Activated T-cell treated with anti-CD3 and anti-CD28 coated beads for 4 hours (primary cell): ENCODE measurements around the gene SNED1.

Source experiments
- DNase-seq: peaks from one replicate; pipeline ENCODE4 v3.0.0-alpha.2; 2020

Gene SNED1

DNA sequence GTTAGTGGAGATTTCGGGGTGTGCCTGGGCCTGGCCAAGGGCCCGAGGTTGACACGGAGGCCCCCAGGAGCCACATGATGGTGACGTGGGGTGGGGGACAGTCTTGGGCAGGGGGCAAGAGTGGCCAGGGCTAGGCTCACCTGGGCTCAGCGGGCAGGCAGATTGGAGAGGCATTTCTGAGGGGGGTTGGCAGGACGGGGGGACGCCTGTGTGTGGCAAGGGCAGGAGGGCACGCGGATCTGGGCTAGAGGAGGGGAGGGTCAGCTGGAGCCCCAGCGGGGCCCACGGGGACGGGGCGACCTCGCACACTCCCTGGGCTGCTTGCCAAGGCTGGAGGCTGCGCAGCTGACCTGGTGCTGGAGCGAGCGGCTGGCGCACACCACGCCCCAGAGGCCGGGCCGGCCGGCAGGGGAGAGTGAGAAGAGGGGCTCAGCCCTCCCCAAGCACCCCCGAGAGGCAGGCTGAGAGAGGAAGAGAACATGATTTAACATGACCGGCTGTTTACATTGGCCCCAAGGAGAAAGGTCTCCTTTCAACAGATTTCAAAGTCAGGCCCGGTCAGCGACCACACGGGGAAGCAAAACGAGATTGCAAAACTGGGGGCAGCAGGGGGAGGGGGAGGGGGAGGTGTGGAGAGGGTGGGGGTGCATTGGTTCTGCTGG, 38.0 kb upstream of the SNED1 start:
- no peak for DNase-seq

DNA sequence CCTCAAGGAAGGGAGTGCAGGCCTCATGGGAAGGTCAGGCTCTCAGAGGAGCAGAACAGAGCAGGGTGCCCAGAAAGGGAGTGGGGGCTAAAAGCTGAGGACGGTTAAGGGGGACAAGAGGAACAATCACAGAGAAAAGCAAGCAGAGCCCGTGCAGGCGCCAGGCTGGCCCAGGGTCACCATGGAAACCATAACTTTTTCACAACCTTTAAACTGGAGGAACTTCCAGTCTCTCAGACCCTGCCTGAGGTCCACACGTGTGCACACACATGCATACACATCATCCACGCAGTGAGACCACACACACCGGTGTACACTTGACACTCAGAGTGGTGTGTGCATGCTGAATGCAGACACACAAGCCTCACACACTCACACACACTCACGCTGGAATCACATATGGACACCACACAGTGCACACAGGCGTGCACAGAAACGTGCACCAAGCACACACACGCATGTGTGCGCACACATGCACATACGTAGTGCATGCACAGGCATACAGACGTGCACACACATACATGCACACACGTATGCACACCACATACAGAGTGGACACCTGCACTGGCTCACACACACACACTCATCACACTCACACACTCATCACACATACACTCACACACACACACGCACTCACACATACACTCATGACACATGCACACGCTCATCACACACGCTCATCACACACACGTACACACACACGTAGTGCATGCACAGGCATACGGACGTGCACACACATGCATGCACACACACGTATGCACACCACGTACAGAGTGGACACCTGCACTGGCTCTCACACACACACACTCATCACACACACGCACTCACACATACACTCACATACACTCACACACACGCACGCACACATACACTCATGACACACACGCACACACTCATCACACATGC, 37.2 kb upstream of the SNED1 start:
- DNase-seq = no peak

DNA sequence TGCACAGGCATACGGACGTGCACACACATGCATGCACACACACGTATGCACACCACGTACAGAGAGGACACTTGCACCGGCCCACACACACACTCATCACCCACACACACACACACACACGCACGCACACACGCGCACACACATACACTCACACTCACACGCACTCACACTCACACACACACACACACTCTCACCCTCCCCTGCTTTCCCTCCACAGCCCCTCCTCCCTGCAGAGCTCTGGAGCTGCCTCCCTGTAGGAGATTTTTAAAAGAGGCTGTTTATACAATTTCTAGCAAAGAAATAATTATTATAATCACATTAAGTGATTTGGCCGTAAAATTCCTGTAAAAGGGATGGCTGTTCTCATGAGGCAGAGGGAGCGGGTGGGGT, 36.5 kb upstream of the SNED1 start:
- no peak for DNase-seq

DNA sequence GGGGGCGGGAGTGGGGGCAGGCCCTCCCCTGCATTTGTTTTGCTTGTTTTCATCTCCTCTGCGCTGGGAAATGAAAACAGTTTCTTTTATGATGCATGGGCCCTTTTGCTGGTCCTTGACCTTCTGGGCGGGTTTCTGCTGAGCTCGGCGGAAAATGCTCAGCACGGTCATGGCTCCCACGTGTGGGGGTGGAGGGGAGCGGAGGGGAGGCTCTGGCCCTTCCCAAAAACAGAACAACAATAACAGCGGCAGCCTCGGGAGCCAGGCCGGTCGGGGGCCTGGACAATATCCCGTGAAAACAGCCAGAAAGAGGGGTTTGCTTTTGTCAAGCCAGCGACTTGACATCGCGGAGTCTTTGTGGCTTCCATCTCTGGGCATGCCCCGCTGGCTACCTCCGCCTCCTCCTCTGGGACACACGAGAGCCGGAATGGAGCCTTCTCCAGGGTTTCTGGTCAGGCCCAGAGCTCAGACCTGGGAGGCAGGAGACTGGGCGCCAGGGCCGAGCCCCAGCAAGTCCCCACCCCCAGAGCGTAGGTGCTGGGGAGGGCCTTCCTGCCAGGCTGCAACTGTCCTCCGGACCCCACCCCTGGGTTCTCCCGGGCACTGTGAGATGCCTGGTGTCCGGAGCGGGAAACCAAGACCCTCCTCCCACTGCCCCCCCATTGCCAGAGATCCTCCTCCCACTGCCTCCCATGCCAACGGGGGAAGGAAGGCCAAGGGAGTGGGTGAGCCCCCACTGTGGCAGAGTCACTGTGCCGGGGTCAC, 35.9 kb upstream of the SNED1 start:
- DNase-seq = no peak

DNA sequence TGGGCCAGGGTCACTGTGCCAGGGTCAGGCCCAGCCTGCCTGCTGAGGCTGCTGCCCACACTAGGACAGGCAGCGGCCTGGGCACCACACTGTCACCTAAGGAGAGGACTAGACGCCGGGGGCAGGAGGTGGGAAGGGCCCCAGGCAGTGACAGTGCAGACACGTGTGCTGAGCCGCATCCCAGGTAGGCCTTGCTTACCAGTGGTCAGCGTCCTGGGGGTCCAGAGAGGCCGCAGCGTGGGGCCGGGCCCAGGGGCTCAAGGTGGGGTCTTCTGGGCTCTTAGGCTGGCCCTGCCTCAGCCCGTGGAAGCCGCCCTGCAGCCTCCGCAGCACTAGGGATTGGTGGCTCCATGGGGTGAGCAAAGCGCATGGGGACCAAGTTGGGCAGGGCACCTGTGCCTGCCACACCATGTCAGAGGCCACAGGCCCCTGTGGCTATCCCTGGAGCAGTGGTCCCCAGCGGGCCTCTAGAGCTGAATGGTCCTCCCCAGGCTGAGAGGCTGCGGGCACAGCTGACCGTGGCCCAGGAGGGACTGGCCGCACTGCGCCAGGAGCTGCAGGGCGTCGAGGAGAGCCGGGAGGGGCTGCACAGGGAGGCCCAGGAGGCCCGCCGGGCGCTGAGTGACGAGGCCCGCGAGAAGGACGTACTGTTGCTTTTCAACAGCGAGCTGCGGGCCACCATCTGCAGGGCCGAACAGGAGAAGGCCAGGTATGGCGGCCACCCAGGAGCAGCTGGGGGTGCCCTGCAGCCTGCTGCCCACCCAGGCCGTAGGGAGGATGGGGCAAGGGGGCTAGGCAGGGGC, 35.2 kb upstream of the SNED1 start:
- DNase-seq = no peak

DNA sequence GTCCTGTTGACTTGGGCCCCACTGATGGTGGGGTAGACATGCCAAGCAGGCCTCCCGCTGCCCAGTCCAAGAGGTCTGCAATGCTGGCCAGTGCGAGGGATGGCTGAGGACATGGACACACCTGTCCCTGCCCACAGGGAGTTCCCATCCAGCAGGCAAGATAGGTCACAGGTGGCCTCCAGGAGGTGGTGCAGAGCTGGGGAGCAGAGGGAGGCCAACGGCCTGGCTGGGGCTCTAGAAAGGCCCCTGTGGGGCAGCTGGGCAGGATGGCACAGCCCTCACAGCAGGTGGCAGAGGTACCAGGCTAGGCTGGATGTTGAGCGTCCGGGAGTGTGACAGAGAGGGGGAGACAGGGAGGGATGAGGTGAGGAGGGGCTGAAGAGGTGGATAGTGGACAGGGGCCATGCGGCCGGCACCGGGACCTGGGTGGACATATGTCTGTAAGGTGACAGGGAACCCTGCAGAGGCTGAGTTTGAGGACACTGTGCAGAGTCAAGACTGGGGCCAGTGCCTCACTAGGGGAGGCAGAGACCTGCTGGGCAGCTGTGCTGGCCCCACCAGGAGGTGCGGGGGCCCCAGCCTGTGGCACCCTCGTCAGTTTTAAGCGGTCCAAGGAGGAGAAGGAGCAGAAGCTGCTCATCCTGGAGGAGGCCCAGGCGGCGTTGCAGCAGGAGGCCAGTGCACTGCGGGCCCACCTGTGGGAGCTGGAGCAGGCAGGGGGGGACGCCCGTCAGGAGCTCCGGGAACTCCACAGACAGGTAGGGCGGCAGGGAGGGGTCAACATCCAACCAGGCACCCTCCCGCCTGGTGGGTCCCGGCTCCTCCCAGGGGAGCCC, 34.3 kb upstream of the SNED1 start:
- no peak for DNase-seq

DNA sequence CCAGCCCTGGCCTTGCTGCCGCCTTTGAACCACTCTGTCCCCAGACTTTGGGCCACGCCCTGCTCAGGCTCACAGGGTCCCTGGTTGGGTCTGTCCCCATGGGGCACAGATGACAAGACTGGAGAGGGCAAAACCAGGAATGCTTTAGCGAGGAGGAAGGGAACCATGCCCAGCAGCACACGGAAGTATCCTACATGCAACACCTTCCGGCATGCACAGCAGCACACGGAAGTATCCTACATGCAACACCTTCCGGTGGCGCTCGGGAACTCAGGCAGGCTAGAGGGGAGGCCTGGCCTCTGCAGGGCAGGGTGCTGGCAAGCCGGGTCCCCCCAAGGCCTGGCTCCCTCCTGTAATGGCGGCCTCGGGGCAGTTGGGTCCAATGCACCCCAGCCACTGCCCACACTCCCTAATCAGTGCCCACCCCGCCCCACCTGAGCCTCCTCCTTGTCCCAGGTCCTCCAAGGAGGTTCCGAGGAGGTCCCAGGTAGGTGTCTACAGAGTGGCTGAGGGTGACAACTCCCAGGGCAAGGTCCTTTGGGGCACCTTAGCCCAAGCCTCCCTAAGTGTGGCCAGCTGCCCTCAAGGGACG, 33.6 kb upstream of the SNED1 start:
- DNase-seq = no peak

DNA sequence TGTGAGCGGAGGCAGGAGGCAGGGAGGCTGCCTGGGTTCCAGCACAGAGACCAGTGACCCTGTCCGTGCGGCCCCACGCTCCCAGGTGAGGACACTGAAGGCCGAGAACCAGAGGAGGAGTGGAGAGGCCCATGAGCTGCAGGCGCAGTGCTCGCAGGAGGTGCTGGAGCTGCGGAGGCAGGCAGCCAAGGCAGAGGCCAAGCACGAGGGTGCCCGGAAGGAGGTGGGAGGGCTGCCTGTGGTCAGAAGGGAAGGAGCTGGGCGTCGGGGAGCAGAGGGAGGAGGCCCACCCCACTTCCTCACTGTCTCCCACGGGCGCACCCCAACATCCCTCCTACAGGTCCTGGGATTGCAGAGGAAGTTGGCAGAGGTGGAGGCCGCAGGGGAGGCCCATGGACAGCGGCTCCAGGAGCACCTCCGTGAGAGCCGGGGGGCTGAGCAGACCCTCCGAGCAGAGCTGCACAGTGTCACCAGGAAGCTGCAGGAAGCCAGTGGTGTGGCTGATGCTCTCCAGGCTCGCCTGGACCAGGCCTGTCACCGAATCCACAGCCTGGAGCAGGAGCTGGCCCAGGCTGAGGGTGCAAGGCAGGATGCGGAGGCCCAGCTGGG, 33.0 kb upstream of the SNED1 start:
- DNase-seq = no peak

DNA sequence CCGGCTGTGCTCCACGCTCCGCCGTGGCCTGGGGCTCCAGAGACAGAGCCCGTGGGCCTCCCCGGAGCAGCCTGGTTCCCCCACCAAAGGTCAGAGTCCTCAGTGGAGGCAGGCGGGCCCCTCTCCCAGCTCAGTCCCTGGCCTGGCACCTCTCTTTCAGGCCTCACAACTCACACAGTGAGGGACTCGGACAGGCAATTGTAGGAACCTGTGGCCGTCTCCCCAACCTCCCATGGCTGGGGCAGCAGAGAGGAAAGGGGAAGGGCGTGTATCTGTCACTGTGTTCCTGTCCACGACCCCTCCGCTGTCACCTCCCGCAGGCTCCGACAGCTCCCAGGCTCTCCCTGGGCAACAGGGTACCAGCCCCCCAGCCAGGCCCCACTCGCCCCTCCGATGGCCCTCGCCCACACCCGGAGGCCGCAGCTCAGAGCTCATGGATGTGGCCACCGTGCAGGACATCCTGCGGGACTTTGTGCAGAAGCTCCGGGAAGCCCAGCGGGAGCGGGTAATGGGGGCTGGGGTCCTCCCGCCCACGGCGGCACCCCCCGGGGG, 32.4 kb upstream of the SNED1 start:
- no peak for DNase-seq

DNA sequence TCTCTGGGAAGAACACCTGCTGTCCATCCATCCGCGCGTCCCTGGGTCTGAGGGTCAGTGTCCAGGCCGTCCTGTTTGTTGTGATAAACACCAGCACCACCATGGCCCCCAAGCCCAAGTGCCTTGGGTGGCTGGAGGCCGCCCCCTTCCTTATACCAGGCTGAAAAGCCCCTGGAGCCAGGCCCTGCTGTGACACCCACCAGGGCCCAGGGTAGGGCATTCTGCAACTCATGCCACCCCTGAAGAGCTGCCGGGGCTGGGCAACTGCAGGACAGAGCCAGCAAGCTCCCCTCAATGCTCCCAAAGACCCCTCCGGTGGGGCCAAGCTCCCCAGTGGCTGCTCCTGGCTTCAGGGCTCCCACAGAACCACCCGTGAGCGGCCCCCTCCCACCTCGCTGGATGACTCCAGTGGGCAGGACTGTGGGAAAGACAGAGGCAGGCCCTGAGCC, 31.9 kb upstream of the SNED1 start:
- no peak for DNase-seq

DNA sequence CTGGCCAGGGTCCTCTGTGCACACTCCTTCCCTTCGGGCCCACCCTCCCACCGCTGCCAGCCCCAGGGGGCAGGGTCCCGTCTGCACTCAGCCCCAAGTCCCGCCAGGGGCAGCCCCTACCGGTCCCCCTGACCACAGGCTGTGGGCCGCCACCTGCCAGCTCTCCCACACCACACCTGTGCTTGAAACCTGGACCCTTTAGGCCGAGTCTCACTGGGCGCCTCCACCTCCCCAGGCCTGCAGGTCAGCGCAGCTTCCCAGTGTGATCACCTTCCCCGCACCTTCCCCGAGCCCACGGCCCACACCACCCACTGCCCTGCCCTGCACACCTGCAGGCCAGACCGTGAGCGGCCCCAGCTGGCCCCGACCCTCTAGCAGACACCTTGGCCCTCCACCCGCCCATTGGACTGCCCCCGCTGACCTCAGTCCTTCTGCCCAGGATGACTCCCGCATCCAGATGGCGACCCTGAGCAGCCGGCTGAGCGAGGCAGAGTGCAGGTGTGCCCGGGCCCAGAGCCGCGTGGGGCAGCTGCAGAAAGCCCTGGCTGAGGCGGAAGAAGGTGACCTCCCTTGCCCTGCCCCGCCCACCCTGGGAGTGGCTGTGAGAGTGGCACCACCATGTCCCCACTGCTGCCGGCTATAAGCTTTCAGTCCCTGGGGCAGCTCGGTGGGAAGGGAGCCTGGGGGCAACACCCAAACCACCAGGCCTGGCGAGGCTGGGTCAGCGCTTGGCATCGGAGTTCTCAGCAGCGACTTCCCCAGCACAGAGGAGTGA, 31.3 kb upstream of the SNED1 start:
- no peak for DNase-seq

DNA sequence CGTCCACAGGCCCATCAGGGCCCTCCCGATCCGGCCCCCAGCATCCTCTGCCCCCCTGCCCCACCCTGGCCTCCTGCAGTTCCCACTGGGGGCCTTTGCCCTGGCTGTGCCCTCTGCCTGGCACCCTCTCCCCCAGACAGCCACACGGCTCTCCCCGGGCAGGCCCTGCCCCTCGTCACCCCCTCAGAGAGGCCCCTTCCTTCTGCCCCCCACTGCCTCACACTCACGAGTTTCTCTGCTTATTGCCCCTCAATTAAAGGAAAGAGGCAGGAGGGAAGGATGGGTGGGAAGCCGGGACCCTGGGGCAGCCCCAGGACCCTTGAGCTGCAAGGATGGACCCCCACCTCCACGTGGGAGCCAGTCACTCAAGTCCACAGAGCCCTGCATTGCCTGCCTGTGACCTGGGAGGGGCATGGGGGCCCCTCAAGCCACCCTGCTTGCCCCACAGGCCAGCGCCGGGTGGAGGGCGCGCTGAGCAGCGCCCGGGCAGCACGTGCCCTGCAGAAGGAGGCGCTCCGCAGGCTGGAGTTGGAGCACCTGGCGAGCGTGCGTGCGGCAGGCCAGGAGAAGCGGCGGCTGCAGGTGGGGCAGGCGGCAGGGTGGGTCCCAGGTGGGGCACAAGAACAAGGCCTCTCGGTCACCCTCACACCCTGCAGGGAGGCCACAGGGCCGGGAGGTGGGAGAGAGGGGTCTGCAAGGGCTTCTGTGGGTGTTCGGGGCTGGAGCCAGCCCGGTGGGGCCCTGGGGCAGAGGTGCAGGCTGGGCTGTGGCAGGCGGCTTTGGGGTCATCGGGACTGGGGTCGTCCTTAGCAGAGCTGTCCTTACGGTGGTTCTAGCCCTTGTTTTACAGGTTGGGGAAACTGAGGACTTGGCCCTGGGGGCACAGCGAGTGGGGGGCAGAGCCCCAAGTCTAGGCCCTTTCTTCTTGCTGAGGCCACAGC, 30.5 kb upstream of the SNED1 start:
- no peak for DNase-seq

DNA sequence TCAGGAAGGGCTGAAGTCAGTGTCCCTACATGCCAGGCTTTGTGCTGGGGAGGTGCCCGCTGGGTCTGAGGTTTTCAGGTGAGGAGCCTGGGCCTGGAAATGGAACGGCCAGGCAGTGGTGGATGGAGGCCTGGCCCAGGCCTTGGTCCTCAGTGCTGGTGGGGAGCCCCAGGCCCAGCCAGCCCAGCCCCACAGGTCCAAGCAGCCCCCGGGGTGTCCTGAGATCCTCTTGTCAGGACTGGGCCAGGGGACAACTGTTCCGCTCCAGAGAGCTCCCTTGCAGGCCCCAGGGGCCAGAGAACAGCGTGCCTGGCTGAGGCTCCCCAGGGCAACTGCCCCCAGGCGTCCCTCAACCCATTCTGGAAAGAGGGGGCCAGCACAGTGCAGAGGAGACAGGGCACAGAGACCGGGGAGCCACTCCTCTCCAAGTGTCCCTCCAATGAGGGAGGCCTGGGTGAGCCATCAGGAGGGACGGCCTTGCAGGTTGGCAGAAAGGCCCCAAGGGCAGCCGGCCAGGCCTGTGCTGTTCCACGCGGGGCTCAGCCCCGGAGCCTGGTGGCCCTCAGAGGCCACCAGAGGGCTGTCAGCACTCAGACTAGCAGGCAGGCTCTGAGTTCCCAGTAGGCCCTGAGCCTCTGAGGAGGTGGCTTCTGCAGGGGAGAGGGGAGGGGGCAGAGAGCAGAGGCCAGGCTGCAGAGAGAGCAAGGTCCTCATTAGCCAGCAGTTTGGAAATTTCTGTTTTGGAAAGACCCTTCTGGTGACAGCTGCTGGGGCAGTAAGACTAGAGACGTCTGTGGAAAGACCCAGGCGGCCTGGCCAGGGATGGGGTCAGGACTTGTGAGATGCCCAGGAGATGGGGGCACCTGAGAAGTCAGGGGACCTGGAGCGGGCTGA, 29.4 kb upstream of the SNED1 start:
- no peak for DNase-seq

DNA sequence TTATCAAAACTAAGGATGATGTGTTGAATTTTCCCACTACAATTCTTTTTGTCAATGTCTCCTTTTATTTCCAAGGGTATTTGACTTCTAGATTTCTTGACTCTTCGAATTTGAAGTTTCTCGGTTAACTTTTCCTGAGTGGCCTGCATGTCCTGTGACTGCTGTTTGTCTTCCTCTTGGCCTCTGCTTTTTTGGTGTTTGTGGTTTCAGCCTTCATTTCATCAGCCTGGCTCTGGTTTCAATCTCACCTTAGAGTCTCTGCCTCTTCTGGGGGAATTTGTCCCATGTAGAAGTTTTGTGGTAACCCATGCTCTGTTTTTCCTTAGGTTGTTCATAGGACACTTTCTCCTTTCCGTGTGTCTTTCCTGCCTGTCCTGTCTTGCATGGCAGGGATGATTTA, 28.3 kb upstream of the SNED1 start:
- DNase-seq = no peak

DNA sequence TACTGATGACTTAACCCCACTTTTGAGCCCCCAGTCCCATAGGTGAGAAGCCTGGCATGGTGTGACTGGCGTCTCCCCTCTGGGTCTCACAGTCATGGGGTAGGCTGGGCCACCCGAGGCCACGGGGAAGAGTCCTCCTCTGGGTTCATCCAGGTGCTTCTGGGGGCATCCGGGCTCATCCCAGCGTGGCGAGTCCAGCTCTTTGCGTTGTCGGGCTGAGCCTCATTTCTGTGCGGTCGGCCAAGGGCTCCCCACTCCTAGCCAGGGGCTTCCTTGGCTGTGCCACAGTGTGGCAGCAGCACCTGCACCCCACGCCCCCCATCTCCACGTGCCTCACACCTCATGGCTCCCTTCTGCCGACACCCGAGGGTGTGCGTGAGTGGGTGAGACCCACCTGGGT, 27.6 kb upstream of the SNED1 start:
- DNase-seq = no peak

DNA sequence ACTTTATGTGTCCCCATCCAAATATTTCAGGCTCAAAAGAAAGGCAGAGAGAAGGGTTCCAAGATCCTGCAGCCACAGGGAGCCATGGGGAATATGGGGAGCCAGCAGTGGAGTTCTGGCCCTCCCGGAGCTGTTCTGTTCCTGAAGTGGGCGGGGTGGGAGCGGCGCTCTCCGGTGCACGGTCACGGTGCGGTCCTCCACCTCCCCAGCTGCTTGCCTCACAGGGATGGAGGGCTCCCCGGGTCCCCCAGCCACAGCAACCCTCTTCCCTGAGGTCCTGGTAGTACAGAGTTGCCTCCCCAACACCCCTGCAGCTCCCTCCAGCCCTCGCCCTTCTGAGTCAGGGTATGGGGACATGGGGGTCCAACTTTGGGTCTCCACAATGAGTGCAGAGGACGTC, 26.2 kb upstream of the SNED1 start:
- no peak for DNase-seq
